GM21723 (cell line): ENCODE data around the gene ARHGAP27.

Experiments used
- ATAC-seq: cut with Tn5 transposase; IDR thresholded peaks from one replicate; pipeline ENCODE4 v1.9.1; 2021; ENCODE audit warnings: mild to moderate bottlenecking, moderate library complexity; ENCODE audit not compliant: unreplicated experiment

Gene ARHGAP27

DNA sequence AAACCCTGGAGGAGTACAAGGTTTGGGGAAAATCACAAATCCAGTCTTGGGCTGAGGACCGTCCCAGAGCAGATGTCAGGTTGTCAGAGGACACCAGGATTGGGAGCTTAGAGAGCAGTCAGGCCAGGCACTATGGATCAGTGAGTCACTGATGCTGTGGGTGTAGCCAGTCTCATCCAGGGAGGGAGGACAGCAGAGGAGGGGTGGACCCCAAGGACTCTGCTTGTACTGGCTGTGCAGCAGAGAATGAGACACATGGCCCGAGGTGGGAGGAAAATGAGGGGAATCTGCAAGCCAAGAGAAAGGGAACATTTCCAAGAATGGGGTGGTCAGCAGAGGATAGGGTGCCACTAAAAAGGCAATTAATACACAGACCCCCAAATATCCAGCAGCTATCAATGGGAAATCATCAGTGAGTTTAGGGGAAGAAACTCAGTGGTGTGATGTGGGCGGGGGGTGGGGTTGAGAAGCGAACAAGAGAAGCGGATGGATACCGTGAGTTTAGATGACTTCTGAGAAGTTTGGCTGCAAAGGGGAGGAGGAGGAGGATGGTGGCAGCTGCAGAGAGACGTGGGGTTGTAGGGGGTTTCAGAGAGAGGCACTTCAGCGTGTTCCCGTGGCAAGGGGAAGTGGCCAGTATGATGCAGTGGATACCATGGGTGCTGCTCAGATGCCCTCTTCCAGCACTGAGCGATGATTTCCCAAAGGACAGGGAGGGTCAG, 43.9 kb downstream of the ARHGAP27 start:
- no peak for ATAC-seq

DNA sequence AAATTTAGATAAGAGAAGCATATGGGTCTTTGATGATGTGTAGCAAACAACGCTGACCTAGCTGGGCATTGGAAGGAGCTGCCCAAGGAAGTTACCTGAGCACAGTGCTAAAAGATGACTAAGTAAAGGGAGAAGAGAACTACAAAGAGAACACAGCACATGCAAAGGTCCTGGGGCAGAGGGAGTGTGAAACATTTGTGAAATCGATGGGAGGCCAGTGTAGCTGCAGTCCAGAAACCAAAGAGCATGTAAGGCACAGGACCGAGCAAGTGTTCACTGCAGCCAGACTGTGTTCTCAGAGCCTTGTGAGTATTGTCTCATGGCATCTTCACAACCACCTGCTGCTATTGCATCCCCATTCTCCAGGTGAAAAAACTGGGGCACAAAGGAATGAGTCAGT, 44.9 kb downstream of the ARHGAP27 start:
- no peak for ATAC-seq

- no peak for ATAC-seq
Measured at GRCh38 chr17:45386178-45386577, 46.5 kb downstream of the ARHGAP27 start.

- no peak for ATAC-seq
Measured at GRCh38 chr17:45385331-45385997, 47.2 kb downstream of the ARHGAP27 start.

DNA sequence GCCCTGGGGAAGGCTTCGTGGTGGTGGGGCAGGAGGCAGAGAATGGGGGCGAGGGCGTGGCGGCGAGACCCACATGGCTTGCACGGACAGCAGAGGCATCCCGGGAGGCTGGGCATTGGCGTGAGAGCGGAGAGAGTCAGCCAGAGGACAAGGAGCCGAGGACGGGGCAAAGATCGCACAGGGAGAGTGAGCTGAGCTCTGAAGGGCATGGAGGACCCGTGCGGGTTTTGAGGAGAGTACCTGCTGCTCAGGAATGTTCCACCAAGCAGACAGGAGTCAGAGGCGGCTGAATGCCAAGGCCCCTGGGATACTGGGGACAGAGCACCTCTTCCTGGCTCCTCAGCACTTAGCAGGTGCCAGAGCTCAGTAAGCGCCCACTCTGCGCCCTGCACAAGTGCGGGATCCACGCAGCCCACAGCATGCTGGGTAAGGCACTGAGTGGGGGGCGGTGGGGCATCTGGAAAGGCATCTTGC, 47.8 kb downstream of the ARHGAP27 start:
- no peak for ATAC-seq

DNA sequence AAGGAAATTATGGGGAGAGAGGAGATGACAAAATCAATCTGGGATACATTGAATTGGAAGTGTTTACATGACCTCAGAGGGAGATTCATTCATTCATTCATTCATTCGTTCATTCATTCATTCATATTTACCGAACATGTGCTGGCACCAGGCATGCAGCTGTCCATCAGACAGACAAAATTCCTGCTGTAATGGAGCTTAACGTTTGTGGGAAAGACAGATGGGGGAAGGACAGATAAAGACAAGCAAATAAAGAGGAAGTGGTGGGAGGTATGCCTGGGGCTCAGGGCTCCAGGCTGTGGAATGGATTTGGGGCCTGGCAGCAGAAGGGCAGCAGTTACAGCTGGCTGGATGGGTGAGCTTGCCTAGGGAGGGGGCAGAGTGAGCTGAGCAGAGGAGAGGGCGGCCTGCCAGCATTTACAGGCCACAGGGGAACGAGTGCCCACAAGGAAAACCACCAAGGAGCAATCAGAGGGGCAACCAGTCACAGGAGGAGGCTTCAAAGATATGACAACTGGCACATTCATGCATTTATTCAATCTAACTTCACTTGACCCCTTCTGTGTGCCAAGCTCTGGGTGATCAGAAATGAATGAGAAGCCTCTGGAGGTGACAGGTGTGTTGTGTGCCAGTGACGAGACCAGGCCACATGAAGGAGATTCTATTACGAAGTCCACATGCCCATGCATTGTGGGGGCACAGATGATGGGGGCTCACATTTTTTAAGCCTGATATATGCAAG, 48.5 kb downstream of the ARHGAP27 start:
- no peak for ATAC-seq

GRCh38 chr17:45383003-45383402, 49.7 kb downstream of the ARHGAP27 start:
- no peak for ATAC-seq

DNA sequence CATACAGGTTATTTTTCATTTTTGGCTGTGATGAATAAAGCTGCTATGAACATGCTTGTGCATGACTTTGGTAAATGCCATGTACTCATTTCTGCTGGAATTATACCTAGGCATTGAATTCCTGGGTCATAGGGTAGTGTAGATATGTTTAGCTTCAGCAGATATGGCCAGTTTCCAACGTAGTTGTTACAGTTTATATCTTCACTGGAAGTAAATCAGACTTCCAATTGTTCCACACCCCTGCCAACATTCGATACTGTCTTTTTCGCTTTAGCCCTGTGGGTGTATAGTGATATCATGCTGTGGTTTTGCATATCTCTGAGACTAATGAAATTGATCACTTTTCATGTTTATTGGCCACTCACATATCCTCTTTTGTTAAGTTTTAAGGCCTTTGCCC, 50.4 kb downstream of the ARHGAP27 start:
- ATAC-seq, result no peak

- no peak for ATAC-seq
Measured at GRCh38 chr17:45380991-45381390, 51.7 kb downstream of the ARHGAP27 start.

- no peak for ATAC-seq
Measured at GRCh38 chr17:45380046-45380765, 52.5 kb downstream of the ARHGAP27 start.

- no peak for ATAC-seq
Measured at GRCh38 chr17:45377401-45377800, 55.3 kb downstream of the ARHGAP27 start.

DNA sequence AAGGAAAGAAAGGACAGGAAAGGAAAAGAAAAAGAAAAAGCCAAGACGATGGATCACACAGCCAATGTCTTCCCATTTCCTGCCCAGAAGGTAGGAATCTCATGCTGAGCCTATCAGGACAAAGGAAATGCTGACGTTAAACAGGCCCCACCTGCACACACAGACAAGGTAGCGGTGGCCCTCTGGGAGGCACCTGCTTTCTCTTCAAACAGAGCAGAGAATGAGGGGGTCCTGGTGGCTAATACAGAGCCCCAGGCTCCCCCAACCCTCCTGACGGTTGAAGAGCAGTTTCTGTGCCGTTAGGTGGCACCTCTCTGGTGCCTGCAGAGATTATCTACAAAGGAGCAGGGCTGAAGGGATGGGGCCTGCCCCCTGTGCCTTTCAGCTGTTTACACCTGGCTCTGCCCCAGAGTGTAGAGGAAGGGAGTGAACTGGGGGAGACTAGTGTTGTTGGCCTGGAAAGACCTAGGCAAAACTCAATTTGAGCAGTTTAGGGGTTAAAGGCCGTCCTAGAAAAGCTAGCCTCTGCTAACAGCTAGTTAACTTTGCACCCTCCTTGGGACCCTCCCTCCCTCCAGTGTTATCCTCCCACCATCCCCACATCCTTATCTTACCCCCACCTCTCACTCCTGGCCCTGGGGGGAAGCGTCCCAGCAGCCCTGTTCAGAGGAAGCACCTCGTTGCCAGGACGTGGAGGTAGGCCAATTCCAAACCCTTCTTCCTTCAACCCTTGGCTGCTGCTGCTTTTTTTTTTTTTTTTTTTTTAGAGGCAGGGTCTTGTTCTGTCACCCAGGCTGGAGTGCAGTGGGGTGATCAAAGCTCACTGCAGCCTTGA, 56.3 kb downstream of the ARHGAP27 start:
- no peak for ATAC-seq

DNA sequence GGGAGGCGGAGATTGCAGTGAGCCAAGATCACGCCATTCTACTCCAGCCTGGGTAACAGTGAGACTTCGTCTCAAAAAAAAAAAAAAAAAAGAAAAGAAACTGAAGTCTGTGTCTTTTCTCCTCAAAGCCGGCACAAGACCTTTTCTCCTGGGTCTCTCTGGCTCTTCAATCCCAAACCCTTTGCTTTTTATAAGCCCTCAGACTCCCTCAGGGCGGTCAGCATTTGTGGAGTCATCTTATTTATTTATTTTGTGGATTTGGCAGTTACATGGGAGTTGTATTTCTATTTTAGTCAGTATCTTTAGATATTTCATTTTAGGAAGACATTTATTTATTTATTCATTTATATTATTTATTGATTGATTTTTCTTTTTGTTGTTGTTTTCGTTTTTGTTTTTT, 58.2 kb downstream of the ARHGAP27 start:
- ATAC-seq, result no peak

DNA sequence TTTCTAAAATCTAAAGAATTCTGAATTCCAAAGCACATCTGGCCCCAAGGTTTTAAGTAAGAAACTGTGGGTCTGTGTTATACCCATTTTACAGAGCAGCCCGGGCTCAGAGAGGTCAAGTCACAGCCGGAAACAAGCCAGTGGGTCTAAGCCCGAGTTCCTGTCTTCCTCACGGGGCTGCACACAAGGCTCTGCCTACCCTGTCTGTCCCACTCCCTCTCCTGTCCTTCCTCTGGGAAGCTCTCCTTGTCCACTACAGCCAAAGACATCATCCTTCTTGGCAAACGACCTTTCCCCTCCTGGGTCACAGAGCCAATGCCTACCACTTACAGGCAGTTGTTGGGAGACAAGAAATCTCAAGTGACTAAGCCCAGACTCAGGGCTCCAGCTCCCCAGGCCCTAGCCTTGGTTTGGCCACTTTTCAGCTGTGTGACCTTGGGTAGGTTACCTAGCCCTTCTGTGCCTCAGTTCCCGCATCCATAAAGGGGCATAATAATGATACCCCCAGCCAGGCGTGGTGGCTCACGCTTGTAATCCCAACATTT, 60.3 kb downstream of the ARHGAP27 start:
- no peak for ATAC-seq

DNA sequence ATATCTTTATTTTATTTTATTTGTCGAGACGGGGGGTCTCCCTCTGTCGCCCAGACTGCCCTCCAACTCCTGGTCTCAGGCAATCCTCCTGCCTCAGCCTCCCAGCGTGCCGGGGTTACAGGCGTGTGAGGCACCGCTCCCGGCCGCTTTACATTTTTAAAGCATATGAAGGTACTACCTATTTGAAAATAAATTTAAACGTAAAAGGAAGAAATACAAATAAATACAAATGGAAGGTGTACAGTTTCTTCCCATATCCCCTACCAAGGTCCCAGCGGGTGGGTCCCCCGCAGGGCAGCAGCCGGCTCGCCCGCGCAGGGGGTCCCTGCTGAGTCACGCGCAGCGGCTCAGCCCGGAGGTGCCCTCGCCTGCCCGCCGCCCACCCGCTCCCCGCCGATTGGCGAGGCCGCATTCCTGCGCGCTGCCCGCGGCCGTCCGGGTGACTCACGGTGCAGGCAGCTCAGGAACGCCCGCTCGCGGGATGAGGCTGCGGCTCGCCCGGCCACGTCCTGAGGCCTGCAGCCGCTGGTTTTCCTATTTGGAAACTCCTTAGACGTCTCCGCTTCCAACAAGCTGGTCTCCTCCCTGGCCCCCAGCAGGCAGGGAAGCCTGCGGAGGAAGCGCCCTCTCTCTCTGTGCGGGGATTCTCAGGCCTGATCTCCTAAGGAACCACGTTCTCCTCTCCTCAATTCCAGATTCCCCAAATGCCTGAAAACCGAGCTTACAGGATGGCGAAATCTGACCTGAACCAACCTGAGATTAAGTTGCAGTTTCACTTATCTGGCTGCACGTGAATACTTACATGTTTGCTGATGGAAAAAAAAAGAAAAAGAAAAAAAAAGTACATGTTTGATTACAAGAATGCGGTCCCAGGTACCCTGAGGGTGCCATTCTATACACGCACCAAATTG, 61.0 kb downstream of the ARHGAP27 start:
- no peak for ATAC-seq

DNA sequence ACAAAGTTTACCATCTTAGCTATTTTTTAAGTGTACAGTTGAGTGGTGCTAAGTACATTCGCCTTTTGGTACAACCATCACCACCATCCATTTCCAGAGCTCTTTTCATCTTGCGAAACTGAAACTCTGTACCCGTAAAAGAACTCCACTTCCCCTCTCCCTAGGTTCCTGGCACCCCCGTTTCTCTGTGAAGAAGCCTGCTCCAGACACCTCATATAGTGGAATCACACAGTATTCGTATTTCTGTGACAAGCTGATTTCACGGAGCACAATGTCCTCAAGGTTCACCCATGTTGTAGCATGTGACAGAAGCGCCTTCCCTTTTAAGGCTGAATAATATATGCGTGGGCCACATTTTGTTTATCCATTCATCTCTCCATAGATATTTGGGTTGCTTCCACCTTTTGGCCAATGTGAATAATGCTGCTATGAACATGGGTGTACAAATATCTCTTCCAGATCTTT, 61.7 kb downstream of the ARHGAP27 start:
- ATAC-seq, result no peak

- ATAC-seq, result no peak
Measured at GRCh38 chr17:45369421-45369820, 63.2 kb downstream of the ARHGAP27 start.

- no peak for ATAC-seq
Measured at GRCh38 chr17:45368651-45369050, 64.0 kb downstream of the ARHGAP27 start.

GRCh38 chr17:45367216-45367615, 65.5 kb downstream of the ARHGAP27 start:
- no peak for ATAC-seq
